TTC549 (cell line): Measurements from ENCODE around the gene OSBPL7.

Source experiments
- FAIRE-seq: peaks from 2 replicates; lab custom pipeline; 2012; peaks lifted over from hg19 to GRCh38; lab: Jason Lieb, UNC

Gene OSBPL7

DNA sequence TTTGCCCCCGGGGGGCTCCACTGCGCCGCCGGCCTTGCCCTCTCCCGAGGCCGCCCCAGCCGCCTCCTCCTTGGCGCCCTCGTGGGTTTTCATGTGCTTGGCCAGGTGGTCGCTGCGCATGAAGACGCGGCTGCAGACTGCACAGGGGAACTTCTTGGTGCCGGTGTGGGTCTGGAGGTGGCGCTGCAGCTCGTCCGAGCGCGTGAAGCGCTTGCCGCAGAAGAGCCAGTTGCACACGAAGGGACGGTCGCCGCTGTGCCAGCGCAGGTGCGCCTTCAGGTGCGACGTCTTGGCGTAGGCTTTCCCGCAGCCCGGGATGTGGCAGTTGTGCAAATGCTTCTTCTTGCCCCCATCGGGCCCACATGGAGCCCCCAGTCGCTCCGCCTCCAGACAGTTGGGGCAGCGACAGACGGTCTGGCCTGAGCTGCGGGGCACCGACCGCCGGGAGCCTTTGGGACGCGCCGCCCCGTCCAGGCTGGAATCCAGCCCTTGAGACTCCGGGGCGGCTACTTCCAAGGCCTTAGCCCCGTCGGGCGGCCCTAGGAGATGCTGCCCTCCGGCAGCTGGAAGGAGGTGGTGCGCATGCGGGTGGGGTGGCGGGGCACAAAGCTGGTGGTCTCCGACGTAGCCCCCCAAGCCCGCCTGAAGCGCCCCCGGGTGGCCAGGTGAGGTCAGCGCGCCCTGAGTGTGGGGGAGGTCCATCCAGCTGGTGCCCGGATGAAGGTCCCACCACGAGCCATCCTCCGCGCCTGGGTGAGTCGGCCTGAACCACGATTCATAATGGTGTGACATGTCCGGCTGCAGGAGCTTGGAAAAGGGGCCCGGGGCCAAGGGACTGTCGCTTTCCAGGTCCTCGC is 26.0 kb upstream of the OSBPL7 start:
- FAIRE-seq, result no peak

DNA sequence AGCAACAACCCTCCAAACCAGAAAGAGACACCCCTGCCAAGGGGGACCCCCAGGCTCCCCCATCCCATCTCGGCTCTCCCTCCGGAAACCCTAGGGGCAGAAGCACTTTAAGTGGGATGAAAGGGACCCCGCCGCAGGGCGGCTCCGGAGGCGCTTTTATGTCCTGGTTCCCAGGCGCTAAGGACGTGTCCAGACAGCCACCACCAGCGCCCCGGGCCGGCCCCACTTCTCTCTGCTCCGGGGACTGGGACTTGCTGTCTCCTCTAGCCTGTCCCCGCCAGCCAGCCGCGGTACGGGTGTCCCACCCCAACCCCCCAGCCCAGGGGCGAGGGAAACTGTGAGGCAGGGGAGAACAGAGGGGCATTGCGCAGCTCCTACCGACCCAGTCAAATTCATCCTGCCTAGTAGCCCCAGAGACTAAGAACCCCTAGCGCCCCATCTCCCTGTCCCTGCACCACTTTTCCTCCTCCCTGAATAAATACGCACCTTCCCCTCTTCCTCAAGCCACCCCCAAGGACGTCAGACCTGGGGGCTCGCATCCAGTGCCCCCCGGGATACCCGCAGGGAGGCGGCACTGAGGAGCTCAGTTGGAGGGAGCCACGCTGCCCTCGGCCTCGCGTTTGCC is 25.2 kb upstream of the OSBPL7 start:
- FAIRE-seq, result no peak

DNA sequence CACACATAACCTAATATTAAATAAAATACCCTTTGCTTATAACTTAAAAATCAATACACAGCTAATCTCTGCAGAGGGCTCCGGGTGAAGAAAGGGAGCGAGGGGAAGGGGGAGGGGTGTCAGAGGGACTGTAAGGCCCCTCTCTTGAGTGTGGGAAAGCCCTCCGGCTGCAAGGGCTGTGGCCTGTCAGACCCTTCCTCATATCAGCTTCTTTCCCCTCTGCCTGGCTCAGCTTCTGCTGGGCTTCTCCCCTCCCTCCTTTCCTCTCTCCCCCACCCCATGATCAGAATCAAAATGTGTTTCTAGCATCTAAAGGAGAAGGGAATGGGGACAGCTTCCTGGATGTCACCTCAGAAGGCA is 24.1 kb upstream of the OSBPL7 start:
- no peak for FAIRE-seq

DNA sequence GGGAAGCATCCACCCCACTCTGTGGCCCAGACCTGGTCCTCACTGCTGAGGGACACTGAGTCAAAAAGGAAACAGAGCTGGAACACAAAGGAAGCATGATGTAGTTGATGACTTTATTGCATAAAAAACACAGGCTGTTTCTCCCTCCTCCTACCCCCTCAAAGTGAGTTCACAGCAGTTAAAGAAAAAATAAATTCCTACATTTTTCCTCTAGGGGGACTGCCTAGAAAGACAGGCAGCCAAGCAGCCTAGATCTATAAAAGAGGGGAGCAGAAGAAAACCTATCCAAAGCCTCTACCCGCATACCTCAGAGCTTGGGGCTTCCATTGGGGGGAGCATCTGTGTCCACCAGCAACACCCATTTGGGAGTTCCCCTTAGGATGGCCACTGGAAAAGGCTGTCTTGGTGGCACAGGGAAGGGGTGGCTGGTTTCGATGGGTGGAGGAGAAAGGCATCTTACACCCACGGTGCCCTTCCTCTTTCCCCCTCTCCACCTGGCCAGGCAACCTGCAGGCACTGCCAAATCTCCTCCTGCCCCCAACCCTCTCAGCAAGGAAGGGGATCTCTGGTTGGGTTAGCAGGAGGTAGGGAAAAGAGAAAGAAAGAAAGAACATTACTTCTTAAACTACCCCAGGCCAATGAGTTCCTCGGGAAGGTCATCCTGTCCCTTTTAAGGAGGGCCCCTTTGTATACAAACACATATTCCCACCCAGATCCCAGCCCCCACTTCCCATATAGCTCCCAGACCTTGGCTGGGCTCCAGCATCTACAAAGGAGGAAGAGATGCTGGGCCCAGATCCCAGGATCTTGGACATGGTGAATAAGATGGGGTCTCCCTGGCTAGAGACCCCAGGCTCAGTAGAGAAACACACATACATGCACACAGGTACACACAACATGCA is 23.5 kb upstream of the OSBPL7 start:
- no peak for FAIRE-seq

DNA sequence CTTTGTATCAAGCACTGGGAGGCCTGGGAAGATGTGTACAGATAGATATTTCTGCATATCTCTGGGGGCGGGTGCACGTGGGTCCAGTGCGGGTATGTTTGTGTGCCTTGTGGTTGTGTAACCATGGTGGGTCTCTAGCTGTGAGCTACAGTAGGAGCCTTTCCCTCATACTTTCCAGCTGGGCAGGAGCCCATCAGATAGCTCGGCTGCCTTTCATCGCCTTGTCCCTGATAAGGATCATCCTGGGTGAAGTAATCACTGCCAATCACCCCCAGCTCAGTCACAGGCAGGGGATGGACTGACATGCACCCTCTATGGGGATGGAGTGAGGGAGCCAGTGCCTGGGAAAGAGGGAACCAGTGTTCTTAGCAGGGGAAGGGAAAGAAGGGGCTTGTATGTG is 22.6 kb upstream of the OSBPL7 start:
- no peak for FAIRE-seq

DNA sequence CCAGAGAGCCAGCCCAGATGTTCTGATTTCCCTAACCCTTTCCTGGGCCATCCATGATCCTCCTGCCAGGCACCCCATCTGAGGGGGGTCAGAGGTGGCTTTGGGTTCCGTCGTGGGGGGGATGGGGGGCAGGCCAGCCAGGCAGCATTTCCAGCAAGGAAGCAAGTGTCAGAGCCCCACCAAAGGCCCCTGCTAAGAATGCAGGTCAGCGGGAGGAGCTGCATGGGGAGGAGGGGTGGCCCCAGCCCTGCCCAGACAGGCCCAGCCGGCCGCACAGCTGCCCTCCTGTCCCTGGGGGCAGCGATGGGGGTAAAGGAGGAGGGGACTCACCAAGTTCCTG is 21.8 kb upstream of the OSBPL7 start:
- no peak for FAIRE-seq

DNA sequence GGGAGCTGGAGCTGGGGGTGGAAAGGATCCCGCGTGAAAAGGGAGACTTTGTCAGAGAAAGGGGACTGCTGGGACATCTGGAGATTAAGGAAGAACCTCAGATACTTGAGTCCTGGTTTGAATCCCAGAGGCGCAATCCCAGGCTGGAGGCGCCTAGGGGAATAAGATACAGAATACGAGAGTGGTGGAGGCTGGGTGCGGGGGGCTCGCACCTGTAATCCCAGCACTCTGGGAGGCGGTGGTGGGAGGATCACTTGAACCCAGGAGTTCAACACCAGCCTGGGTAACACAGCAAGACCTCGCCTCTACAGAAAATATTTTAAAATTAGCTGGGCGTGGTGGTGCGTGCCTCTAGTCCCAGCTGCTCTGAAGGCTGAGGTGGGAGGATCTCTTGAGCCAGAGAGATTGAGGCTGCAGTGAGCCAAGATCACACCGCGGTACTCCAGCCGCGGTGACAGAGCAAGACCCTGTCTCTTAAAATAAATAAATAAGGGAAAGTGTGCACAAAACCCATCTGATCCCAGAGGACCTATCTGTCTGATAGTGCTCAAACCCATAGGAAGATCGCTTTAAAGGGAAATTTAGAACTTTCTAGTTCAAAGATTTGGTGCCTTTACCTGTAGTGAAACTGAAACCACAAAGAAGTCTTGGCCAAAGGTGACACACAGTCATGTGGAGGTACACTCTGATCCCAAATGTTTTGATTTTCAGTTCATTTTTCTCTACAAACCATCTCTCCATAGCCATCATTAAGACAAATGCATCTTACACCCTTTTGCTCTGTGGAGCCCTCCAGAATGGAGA is 20.1 kb upstream of the OSBPL7 start:
- no peak for FAIRE-seq

DNA sequence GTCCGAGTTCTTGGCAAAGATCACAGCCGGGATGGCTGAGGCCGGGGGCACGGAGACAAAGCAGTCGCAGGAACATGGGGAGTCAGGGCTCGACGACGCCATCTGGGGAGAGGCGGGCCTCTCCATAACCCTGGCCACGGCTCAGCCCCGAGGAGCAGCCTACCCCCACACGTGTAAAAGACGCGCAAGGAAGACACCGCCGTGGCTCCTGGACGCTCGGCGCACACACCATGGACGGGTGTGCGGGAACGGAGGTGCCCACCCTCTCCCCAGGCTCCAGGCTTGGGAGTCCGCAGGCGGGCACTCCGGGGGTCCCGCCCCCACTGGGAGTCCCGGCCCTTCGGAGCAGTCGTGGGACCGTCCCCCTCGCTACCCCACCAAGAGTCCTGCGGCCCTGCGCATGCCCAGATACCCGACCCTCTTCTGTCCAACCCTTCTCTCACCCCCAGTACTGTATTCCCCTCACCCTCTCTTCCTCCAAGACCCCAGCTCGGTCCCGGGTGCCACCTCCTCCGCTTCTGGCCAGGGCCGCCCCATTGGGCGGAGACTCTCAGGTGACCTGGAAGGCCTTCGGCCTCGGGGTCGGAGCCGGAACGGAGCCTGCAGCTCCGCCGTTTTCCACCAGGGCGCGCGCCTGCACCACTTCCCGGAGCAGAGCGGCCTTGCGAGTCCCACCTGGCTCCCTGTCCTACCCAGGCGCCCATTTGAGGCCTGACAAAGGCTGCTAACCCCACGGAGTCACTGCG is 19.3 kb upstream of the OSBPL7 start, which contains the start of gene SCRN2:
TSS of gene SCRN2 (minus strand) at position 532 of the 746 bp plus-strand sequence. CDS start at position 102, 430 bp downstream.
- no peak for FAIRE-seq

DNA sequence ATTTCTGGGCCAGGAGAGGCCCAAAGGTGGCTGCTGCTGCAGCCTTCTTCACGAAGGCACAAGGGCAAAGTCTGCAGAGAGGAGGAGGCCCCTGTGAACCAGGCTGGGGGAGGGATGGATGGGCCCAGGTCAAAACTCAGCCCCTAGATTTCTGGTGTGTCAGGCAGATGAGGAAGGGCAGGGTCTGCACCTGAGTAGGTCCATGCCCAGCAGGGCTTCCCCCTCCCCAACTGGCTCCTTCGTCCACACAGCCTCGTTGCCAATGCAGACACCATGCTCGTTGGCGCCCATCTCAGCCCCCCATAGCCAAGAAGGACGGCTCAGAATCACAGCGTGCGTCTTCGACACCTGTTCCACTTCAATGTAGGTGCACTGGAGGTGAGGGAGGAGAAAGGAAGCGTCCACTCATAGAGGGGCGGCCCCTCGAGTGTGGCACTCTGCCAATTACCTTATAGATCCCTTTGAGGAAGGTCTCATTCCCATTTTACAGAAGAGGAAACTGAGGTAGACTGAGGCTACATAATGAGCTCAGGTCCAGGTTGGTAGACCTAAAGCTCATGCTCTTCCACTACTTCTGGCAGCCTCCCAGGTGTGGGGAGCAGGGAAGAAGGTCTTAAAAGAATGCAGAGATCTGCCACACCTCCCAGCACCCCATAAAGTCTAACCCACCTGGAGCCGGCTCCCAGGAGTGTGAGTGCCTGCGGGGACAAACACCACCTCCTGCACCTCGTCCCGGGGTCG is 18.6 kb upstream of the OSBPL7 start:
- FAIRE-seq, result no peak

DNA sequence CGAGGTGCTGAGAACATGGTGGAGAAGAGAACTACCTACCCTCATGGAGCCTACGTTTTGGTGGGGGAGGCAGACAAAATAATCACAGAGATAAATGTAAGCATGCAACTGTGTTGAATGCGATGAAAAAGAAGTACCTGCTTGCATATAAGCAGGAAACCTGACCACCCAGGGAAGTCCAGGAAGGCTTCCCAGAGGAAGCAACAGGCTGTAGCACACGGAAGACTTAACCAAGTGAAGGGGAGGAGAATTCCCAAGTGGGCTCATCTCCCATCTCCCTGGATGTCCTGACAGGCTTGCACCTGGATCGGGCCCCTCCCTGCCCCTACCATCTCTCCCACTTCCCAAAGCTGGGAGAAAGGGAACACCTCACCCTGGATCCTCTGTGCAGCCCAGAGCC is 17.5 kb upstream of the OSBPL7 start:
- no peak for FAIRE-seq

DNA sequence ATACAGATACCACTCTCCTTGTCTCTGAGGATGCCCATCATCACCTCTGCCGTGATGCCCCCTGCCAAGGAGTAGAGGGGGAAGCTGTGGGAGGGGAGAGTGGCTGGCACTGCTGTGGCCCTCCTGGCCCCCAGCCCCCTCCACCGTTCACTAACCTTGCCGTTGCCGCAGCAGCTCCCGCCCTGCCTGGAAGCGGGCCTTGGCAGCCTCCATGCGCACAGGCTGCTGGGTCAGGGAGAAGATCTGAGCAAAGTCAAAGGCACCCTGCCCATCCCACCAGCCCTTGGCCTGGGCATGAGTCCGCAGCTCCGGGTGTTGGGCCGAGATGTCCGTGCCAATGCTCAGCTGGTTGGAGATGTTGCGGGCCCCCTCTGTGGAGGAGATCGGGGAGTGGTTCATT is 17.0 kb upstream of the OSBPL7 start:
- FAIRE-seq, result no peak

DNA sequence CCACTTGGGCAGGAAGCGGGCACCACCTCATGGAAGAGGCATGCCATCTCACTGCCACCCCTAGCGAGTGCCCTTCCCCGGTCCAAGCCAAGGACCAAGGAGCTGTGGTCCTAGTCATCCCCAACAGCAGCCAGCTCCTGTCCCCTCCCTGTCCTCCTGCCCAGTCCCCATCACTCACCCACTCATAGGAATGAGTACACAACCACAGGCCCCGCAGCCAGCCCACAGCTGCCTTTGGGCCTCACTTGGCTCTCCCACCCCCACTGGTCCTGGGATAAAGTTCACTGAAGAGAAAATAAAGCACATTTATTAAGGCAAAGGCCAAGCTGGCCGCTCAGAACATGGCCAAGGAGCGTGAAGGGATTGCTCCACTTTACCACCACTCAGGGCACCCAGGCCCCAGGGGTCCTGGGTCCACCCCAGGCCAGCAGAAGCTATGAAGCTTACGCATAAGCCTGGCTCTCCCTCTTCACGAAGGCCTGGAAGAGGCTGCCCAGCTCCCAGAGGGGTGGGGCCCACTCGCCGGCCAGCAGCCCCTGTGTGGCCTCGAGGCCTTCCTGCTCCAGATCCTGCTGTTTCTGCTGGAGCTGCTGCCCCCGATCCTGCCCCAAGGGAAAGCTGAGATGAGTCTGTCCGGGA is 15.9 kb upstream of the OSBPL7 start:
- FAIRE-seq, result no peak

DNA sequence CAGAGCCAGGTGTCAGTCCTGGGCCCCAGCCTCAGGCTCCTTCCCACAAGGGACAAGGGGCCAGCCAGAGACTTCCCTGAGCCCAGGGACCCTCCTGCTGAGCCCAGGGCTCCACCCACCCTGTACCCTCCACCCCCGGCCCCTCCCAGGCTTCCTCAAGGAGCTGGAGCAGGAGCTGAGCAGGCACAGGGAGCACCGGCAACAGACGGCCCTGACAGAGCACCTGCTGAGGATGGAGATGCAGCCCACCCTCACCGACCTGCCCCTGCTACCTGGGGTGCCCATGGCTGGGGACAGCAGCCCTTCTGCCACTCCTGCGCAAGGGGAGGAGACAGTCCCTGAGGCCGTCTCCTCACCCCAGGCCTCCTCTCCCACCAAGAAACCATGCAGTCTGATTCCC is 15.0 kb upstream of the OSBPL7 start:
- FAIRE-seq, result no peak

DNA sequence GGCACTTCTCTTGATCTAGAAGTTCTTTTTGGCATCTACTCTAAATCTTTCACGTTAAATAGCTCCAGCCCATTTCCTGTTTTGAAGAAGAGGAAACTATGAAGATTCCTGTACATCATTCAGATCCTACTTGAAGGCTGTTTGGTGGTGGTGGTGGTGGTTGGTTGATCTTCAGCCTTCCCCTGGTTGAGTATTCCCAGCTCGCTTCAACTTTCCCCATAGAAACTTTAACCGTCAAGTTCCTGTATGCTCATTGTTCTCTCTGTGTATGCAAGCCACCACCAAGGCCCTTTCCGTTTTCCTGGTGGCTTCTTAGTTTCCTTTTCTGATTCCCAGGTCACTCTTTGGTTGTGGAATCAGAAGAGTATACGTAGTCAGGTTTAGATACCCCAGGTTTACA is 13.2 kb upstream of the OSBPL7 start:
- no peak for FAIRE-seq

DNA sequence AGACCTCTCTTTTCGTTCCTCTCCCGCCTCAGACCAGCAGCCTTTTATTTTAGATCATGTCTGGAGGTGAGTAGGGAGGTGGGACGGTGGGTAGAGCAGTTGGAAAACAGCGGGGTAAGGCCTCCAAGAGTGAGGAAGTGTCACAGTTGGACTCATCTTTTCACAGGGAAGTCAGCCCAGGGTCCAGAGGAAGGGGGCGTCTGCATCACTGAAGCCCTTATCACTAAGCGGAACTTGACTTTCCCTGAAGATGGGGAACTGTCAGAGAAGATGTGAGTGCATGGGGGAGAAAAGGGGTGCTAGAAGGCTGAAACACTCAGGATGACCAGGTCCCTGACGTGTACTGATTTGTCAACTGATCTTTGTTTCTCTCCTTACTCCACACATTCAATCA is 10.3 kb upstream of the OSBPL7 start:
- FAIRE-seq, result no peak

DNA sequence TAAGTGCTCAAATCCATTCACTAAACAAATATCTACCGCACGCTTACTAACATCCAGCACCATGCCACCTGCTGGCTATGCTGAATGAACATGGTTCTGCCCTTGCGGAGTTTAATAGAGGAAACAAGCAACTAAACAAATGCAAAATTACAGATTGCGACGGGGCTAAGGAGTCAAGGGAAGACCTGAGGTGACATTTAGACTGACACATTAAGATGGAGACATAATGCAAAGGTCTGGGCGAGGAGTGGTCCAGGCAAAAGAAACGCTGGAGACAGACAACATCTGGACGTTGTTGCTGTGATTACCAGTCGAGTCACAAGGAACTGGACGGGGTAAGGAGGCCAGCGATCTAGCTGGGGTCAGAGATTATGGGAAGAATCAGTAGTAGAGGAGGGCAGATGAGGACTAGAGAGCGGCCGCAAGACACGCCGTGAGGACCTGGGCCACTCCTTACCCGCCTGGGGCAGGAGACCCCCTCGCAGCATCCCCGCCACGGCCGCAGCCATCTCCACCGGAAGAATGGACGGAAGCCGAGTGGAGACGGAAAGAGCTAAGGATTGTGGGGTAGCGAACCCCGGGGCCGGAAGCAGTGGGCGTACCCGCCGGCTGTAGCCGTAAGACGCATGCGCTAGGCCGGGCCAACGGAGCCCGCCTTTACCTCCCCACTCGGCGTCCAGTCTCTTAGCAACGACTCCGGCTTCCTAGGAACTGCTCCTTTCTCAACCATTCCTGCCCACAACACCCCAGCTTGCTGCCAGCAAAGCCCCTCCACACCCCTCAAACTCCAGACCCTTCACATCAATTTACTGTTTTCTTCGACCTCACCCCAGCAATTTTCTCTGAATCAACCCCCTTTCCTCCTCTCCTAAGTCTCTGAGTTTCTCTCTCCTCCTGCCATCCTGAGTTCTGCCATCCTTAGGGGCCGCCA is 9.7 kb upstream of the OSBPL7 start, which contains the start of the genes LRRC46 and MRPL10:
TSS of gene LRRC46 (plus strand) at position 668 of the 931 bp plus-strand sequence. CDS start 320 bp downstream, outside the sequence.
TSS of gene MRPL10 (minus strand) at position 539 of the 931 bp plus-strand sequence. CDS start at position 509, 30 bp downstream.
- peak; percentile 31 for FAIRE-seq

DNA sequence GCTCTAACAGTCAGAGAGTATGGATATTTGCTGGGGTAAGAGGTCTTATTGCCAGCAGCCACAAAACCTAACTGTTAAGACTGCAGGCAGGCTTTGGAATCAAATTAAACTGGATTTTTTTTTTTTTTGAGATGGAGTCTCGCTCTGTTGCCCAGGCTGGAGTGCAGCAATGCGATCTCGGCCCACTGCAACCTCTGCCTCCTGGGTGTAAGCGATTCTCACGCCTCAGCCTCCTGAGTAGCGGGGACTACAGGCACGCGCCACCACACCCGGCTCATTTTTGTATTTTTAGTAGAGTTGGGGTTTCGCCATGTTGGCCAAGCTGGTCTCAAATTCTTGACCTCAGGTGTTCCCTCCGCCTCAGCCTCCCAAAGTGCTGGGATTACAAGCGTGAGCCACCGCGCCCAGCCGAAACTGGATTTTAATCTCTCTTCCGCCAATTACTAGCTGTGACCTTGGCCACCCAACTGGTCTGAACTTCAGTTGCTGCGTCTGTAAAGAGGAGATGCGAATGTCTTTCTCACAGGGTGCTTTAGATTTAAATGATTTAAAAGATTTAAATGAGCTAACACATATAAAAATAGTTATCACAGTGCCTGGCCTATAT is 8.9 kb upstream of the OSBPL7 start:
- FAIRE-seq, result no peak

DNA sequence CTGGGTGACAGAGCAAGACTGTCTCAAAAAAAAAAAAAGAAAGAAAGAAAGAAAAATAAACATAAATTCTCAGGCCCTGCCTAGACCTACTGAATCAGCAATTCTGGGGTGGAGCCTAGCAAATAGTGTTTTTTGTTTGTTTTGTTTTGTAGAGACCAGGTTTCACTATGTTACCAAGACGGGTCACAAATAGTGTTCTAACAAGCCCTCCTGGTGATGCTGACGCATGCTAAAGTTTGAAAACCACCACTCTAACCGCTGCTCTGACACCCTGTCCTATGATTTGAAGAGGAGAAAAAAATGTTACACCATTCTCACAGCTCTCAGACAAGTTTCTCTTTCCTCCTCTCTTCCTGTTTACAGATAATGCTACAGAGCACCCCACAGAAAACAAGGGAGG is 8.3 kb upstream of the OSBPL7 start:
- no peak for FAIRE-seq
